Liver (tissue), 3 donors: ENCODE results near the gene TTBK1.

Source experiments
- EGR1 ChIP-seq, 2 donors: IDR thresholded peaks; 2 replicates each; pipeline ENCODE4 v1.6.1; 2016 to 2018; ENCODE audit warnings: antibody characterized with exemption in 2 of 2, low read depth in 2 of 2
- JUND ChIP-seq, 2 donors: IDR thresholded peaks; 2 replicates each; pipeline ENCODE4 v1.6.1; 2016; ENCODE audit warnings: antibody characterized with exemption in 2 of 2
- MAX ChIP-seq: IDR thresholded peaks from 2 replicates; pipeline ENCODE4 v1.6.1; 2016; ENCODE audit warnings: antibody characterized with exemption
- SP1 ChIP-seq: IDR thresholded peaks from 2 replicates; pipeline ENCODE4 v1.6.1; 2018; ENCODE audit warnings: antibody characterized with exemption, mild to moderate bottlenecking
- TAF1 ChIP-seq: conservative IDR thresholded peaks from 2 replicates; pipeline ENCODE4 v1.6.1; 2016; ENCODE audit warnings: antibody characterized with exemption, mild to moderate bottlenecking
- TF ChIP-seq, protein P1 (sequence below): fragments of 150-350 bp; IDR thresholded peaks from 2 replicates; pipeline ENCODE4 v1.5.1; 2017; ENCODE audit warnings: improper control_type of control experiment, low read depth, low read length; ENCODE audit not compliant: missing input control
- donor health status: healthy.
- donor health status: healthy.

DNA sequence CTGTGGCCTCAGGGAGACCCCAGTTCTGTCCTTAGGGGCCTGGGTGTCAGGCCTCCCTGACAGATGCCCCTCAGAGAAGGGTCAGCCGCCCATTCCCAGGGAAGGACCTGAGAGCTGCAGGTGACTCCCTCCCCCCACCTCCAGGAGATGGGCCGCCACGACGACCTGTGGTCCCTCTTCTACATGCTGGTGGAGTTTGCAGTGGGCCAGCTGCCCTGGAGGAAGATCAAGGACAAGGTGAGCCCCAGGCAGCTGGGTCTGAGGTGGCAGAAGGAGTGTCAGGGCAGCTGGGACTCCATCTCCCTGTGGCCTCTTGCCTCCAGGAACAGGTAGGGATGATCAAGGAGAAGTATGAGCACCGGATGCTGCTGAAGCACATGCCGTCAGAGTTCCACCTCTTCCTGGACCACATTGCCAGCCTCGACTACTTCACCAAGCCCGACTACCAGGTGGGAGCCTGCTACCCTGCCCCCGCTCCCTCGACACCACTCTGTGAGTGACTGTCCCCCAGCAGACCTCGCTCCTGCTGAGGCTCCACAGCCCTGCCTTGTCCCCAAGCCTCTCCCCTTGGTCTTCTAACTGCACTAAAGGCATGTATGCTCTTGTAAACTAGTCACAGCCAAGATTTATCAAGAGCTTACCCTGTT is 12.2 kb downstream of the TTBK1 start:
- TF ChIP-seq, protein P1, sequence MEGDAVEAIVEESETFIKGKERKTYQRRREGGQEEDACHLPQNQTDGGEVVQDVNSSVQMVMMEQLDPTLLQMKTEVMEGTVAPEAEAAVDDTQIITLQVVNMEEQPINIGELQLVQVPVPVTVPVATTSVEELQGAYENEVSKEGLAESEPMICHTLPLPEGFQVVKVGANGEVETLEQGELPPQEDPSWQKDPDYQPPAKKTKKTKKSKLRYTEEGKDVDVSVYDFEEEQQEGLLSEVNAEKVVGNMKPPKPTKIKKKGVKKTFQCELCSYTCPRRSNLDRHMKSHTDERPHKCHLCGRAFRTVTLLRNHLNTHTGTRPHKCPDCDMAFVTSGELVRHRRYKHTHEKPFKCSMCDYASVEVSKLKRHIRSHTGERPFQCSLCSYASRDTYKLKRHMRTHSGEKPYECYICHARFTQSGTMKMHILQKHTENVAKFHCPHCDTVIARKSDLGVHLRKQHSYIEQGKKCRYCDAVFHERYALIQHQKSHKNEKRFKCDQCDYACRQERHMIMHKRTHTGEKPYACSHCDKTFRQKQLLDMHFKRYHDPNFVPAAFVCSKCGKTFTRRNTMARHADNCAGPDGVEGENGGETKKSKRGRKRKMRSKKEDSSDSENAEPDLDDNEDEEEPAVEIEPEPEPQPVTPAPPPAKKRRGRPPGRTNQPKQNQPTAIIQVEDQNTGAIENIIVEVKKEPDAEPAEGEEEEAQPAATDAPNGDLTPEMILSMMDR: no peak
- no peak for TF ChIP-seq JUND (IDR thresholded peaks at IDR 0.05)
- TF ChIP-seq EGR1 (IDR thresholded peaks at IDR 0.05; ENCODE audit: low read depth in 2 of 2): no peak
- no peak for TF ChIP-seq SP1
- TF ChIP-seq MAX: no peak
- TF ChIP-seq TAF1: no peak
